Measurements from ENCODE around the gene PAXX. TPM values are rescaled to one million over a fixed set of nuclear protein-coding genes. Genes with fewer than 3 reads are reported as not detected.

PAXX gene
- total RNA-seq, 1 experiment from 2014 or later = 44.1 TPM

- TF ChIP-seq SP1 (CRISPR knock-in tag; conservative IDR thresholded peaks at IDR 0.05) (no peak), ZNF671 (CRISPR knock-in tag; IDR thresholded peaks at IDR 0.05) (no peak), ETV6 (CRISPR knock-in tag; IDR thresholded peaks at IDR 0.05) (no peak), EMX1 (CRISPR knock-in tag; IDR thresholded peaks at IDR 0.05) (no peak), TCF7 (CRISPR knock-in tag; IDR thresholded peaks at IDR 0.05; ENCODE audit: low read depth) (no peak), FOXJ3 (CRISPR knock-in tag; IDR thresholded peaks at IDR 0.05; ENCODE audit: borderline replicate concordance) (no peak), CDX4 (CRISPR knock-in tag; IDR thresholded peaks at IDR 0.05; ENCODE audit: borderline replicate concordance) (no peak), CREM (CRISPR knock-in tag; IDR thresholded peaks at IDR 0.05) (no peak), GTF2I (CRISPR knock-in tag; conservative IDR thresholded peaks at IDR 0.05) (no peak), E2F1 (CRISPR knock-in tag; IDR thresholded peaks at IDR 0.05) (no peak), IRF1 (CRISPR knock-in tag; IDR thresholded peaks at IDR 0.05) (no peak), FOXK1 (CRISPR knock-in tag; IDR thresholded peaks at IDR 0.05) (no peak), RELA (CRISPR knock-in tag; IDR thresholded peaks at IDR 0.05; ENCODE audit: borderline replicate concordance) (no peak), ZNF138 (CRISPR knock-in tag; conservative IDR thresholded peaks at IDR 0.05) (no peak), NFE2L1 (CRISPR knock-in tag; IDR thresholded peaks at IDR 0.05) (no peak), MXD4 (CRISPR knock-in tag; IDR thresholded peaks at IDR 0.05; ENCODE audit: borderline replicate concordance) (no peak), ZNF396 (CRISPR knock-in tag; IDR thresholded peaks at IDR 0.05; ENCODE audit: borderline replicate concordance) (no peak), E2F4 (CRISPR knock-in tag; IDR thresholded peaks at IDR 0.05; ENCODE audit: borderline replicate concordance, low read depth) (no peak)
- Mint-ChIP-seq H3K4me1 (peaks cover 10% of the 10 kb centered on the region), H3K4me3 (no peak overlapping the region), H3K36me3 (no peaks in the 10 kb centered on the region), H3K27ac (no peak overlapping the region), H3K9me3 (no peaks in the 10 kb centered on the region), H3K27me3 (ENCODE audit: low read depth) (no peaks in the 10 kb centered on the region)
- no peak for ATAC-seq
- ChIA-PET CTCF (interaction anchor here (0.7 to 4.5 kb wide), 4 partner anchors 8 to 65 kb away, joined by 3 to 19 read pairs (median 9); no protein-coding TSS in a partner anchor), POLR2A (no interaction called here)
- no peak for DNase-seq (ENCODE audit: low spot score)
These were observed 21.9 kb upstream of the PAXX start for GRCh38 chr9:136970361-136970760.

- no peak overlapping the region for H3K4me3 Mint-ChIP-seq
- DNase-seq (ENCODE audit: low spot score) = no peak
- H3K27ac Mint-ChIP-seq = no peak overlapping the region
- TF ChIP-seq SMAD3 (CRISPR knock-in tag; IDR thresholded peaks at IDR 0.05; ENCODE audit: borderline replicate concordance) (no peak), CREM (CRISPR knock-in tag; IDR thresholded peaks at IDR 0.05) (no peak), ARID4B (CRISPR knock-in tag; IDR thresholded peaks at IDR 0.05; ENCODE audit: borderline replicate concordance) (no peak), STAT6 (CRISPR knock-in tag; conservative IDR thresholded peaks at IDR 0.05; ENCODE audit: low read depth) (no peak), ZNF219 (CRISPR knock-in tag; IDR thresholded peaks at IDR 0.05; ENCODE audit: borderline replicate concordance) (no peak), MLX (CRISPR knock-in tag; IDR thresholded peaks at IDR 0.05) (no peak)
- POLR2A ChIA-PET = no interaction called here
- CTCF ChIA-PET = interaction anchor here (0.5 to 4.5 kb wide), 4 partner anchors 24 to 63 kb away, joined by 3 to 19 read pairs (median 12); no protein-coding TSS in a partner anchor
- H3K36me3 Mint-ChIP-seq = no peaks in the 10 kb centered on the region
- H3K4me1 Mint-ChIP-seq = no peaks in the 10 kb centered on the region
- no peaks in the 10 kb centered on the region for H3K9me3 Mint-ChIP-seq
- no peak for ATAC-seq
- no peaks in the 10 kb centered on the region for H3K27me3 Mint-ChIP-seq (ENCODE audit: low read depth)
These were observed 20.5 kb upstream of the PAXX start for GRCh38 chr9:136971746-136972145.

Data from WTC11 (cell line).